PFSK-1 (cell line): Measurements from ENCODE around the gene SPRR4.

Experiments used
- FOXP2 ChIP-seq: optimal IDR thresholded peaks from 2 replicates; pipeline ENCODE3; 2011; ENCODE audit warnings: borderline replicate concordance, control low read depth, inconsistent platforms; ENCODE audit not compliant: insufficient read depth; ENCODE audit errors: extremely low read length, extremely low read depth
- POLR2AphosphoS5 ChIP-seq: IDR thresholded peaks from 2 replicates; pipeline ENCODE4 v1.6.1; 2012; ENCODE audit warnings: low read depth, mild to moderate bottlenecking, control low read depth, low read length, moderate library complexity
- TAF1 ChIP-seq: IDR thresholded peaks from 2 replicates; pipeline ENCODE4 v1.6.1; 2012; ENCODE audit warnings: low read length, control low read depth, borderline replicate concordance; ENCODE audit not compliant: insufficient read depth
- TF ChIP-seq, protein P1 (sequence below), 2 experiments: IDR thresholded peaks; 2 replicates each; pipeline versions ENCODE4 v1.6.1 to v1.8.0; 2011 to 2012; ENCODE audit warnings: low read depth in 2 of 2, low read length in 2 of 2, control low read depth in 1 of 2, inconsistent platforms in 1 of 2, mild to moderate bottlenecking in 1 of 2, moderate library complexity in 1 of 2; ENCODE audit not compliant: insufficient read depth in 1 of 2

DNA sequence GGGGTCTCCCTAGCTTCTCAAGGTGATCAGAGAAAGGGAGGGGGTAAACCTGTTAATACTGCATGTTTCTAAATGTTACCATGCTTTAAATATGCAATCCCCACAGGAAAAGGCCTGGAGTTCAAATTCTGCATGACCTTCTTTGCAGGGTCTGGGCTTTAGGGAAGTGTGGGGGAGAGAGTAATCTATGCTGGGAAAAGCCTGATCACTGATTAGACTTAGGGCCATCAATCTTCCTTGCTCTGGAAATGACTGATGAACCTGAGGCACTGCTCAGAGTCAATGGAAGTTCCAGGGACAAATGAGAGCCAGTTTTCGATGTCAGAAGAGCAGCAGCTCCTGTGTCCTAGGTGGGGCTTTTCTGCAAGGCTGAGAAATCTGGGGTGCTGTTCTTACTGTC is 10.2 kb downstream of the SPRR4 start:
- TF ChIP-seq, protein P1, sequence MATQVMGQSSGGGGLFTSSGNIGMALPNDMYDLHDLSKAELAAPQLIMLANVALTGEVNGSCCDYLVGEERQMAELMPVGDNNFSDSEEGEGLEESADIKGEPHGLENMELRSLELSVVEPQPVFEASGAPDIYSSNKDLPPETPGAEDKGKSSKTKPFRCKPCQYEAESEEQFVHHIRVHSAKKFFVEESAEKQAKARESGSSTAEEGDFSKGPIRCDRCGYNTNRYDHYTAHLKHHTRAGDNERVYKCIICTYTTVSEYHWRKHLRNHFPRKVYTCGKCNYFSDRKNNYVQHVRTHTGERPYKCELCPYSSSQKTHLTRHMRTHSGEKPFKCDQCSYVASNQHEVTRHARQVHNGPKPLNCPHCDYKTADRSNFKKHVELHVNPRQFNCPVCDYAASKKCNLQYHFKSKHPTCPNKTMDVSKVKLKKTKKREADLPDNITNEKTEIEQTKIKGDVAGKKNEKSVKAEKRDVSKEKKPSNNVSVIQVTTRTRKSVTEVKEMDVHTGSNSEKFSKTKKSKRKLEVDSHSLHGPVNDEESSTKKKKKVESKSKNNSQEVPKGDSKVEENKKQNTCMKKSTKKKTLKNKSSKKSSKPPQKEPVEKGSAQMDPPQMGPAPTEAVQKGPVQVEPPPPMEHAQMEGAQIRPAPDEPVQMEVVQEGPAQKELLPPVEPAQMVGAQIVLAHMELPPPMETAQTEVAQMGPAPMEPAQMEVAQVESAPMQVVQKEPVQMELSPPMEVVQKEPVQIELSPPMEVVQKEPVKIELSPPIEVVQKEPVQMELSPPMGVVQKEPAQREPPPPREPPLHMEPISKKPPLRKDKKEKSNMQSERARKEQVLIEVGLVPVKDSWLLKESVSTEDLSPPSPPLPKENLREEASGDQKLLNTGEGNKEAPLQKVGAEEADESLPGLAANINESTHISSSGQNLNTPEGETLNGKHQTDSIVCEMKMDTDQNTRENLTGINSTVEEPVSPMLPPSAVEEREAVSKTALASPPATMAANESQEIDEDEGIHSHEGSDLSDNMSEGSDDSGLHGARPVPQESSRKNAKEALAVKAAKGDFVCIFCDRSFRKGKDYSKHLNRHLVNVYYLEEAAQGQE (IDR thresholded peaks at IDR 0.05; ENCODE audit: insufficient read depth in 1 of 2, low read depth in 2 of 2, low read length in 2 of 2) = no peak
- TF ChIP-seq POLR2AphosphoS5 (no peak), TAF1 (no peak), FOXP2 (no peak)
